K562 (cell line): ENCODE data around the gene CAPN10.

Source experiments
- BRCA1 ChIP-seq, 2 experiments: fragments of 450-650 bp in 1 of 2; sonication (generic) in 1 of 2; formaldehyde crosslinking in 1 of 2; IDR thresholded peaks; 2 replicates each; pipeline versions ENCODE4 v1.5.0 to v1.6.1; 2017 to 2020; ENCODE audit warnings: mild to moderate bottlenecking in 1 of 2, missing genetic modification reagents in 1 of 2
- CEBPB ChIP-seq: fragments of 450-650 bp; IDR thresholded peaks from 2 replicates; pipeline ENCODE4 v1.6.1; 2016; ENCODE audit warnings: missing genetic modification characterization, missing compliant biosample characterization
- MAFG ChIP-seq: fragments of 450-650 bp; conservative IDR thresholded peaks from 2 replicates; pipeline ENCODE4 v1.6.1; 2016; ENCODE audit warnings: missing genetic modification characterization, missing compliant biosample characterization
- MAX ChIP-seq: sonication (generic); formaldehyde crosslinking; IDR thresholded peaks from 2 replicates; pipeline ENCODE4 v1.9.0; 2022; ENCODE audit warnings: mild to moderate bottlenecking, missing genetic modification reagents
- PHF8 ChIP-seq: fragments of 200-600 bp; sonication (generic); IDR thresholded peaks from 2 replicates; pipeline ENCODE4 v1.6.1; 2012; ENCODE audit warnings: mixed run types, mild to moderate bottlenecking, inconsistent platforms, low read length, moderate library complexity, borderline replicate concordance
- PKNOX1 ChIP-seq: fragments of 450-650 bp; IDR thresholded peaks from 2 replicates; pipeline ENCODE4 v1.6.1; 2016
- POLR2A ChIP-seq: fragments of 450-650 bp; conservative IDR thresholded peaks from 2 replicates; pipeline ENCODE4 v1.6.1; 2016
- PRMT5 ChIP-seq: sonication (generic); formaldehyde crosslinking; IDR thresholded peaks from 2 replicates; pipeline ENCODE4 v1.5.0; 2020; ENCODE audit warnings: missing genetic modification reagents
- STAT6 ChIP-seq: sonication (generic); formaldehyde crosslinking; IDR thresholded peaks from 2 replicates; pipeline ENCODE4 v1.8.1; 2023; ENCODE audit warnings: mild to moderate bottlenecking, missing genetic modification reagents
- THAP7 ChIP-seq: fragments of 250-450 bp; sonication (Bioruptor Pico); IDR thresholded peaks from 2 replicates; pipeline ENCODE4 v1.5.0; 2021
- TSHZ1 ChIP-seq: fragments of 250-450 bp; sonication (Bioruptor Pico); IDR thresholded peaks from 2 replicates; pipeline ENCODE4 v1.4.0; 2020; ENCODE audit warnings: mild to moderate bottlenecking, moderate library complexity
- ZEB2 ChIP-seq: fragments of 450-650 bp; IDR thresholded peaks from 2 replicates; pipeline ENCODE4 v1.6.1; 2016
- ZHX1 ChIP-seq: fragments of 150-350 bp; conservative IDR thresholded peaks from 2 replicates; pipeline ENCODE4 v1.6.1; 2014; ENCODE audit warnings: low read length

GRCh38 chr2:240631548-240632305 is 45.2 kb downstream of the CAPN10 start:
- TF ChIP-seq MAFG (no peak), ZEB2 (no peak), STAT6 (CRISPR knock-in tag) (no peak), POLR2A (no peak), THAP7 (CRISPR knock-in tag) (no peak), PRMT5 (CRISPR knock-in tag) (no peak), PHF8 (no peak), TSHZ1 (CRISPR knock-in tag) (no peak), CEBPB (no peak), ZHX1 (no peak), MAX (CRISPR knock-in tag) (no peak), PKNOX1 (no peak), BRCA1 (IDR thresholded peaks at IDR 0.05) (no peak), BRCA1 (CRISPR knock-in tag; IDR thresholded peaks at IDR 0.05) (no peak)
